SK-N-SH treated with all-trans-retinoic acid at 6 μM for 48 hours (cell line): Measurements from ENCODE around the gene DYNC1LI2.

ENCODE experiments used
- ATAC-seq: fragments of 200-7000 bp; cut with Tn5 transposase; 3 replicates; pipeline ENCODE4 v1.9.1; 2020; ENCODE audit warnings: mild to moderate bottlenecking, moderate library complexity
- ARNTL ChIP-seq: fragments of 450-650 bp; formaldehyde crosslinking; IDR thresholded peaks from 2 replicates; pipeline ENCODE4 v1.5.0; 2020; ENCODE audit warnings: low read depth, mild to moderate bottlenecking, moderate library complexity, borderline replicate concordance
- BACH2 ChIP-seq: fragments of 250-450 bp; sonication (Bioruptor Pico); IDR thresholded peaks from 2 replicates; pipeline ENCODE4 v1.9.0; 2021; ENCODE audit warnings: mild to moderate bottlenecking, borderline replicate concordance
- CREB5 ChIP-seq: fragments of 250-450 bp; sonication (Bioruptor Pico); IDR thresholded peaks from 2 replicates; pipeline ENCODE4 v1.5.1; 2020; ENCODE audit warnings: low read depth, mild to moderate bottlenecking, moderate library complexity
- CSDC2 ChIP-seq: fragments of 250-450 bp; sonication (Bioruptor Pico); IDR thresholded peaks from 2 replicates; pipeline ENCODE4 v1.5.0; 2020; ENCODE audit warnings: mild to moderate bottlenecking, moderate library complexity
- CSRNP3 ChIP-seq: fragments of 250-450 bp; sonication (Bioruptor Pico); IDR thresholded peaks from 2 replicates; pipeline ENCODE4 v1.5.1; 2021; ENCODE audit warnings: mild to moderate bottlenecking, moderate library complexity
- ESRRG ChIP-seq: fragments of 250-450 bp; sonication (Bioruptor Pico); IDR thresholded peaks from 2 replicates; pipeline ENCODE4 v1.6.1; 2021; ENCODE audit warnings: mild to moderate bottlenecking
- GLIS3 ChIP-seq: fragments of 250-450 bp; sonication (Bioruptor Pico); IDR thresholded peaks from 2 replicates; pipeline ENCODE4 v1.5.0; 2020; ENCODE audit warnings: mild to moderate bottlenecking, moderate library complexity
- OSR1 ChIP-seq: fragments of 250-450 bp; sonication (Bioruptor Pico); IDR thresholded peaks from 2 replicates; pipeline ENCODE4 v1.8.0; 2022; ENCODE audit warnings: moderate library complexity, mild to moderate bottlenecking, inconsistent platforms
- PATZ1 ChIP-seq: fragments of 250-450 bp; sonication (Bioruptor Pico); IDR thresholded peaks from 2 replicates; pipeline ENCODE4 v1.8.0; 2020; ENCODE audit warnings: mild to moderate bottlenecking, moderate library complexity, borderline replicate concordance
- POU6F1 ChIP-seq: fragments of 250-450 bp; sonication (Bioruptor Pico); IDR thresholded peaks from 2 replicates; pipeline ENCODE4 v1.8.0; 2021; ENCODE audit warnings: low read depth, mild to moderate bottlenecking, moderate library complexity, borderline replicate concordance
- PPARA ChIP-seq: fragments of 250-450 bp; sonication (Bioruptor Pico); IDR thresholded peaks from 2 replicates; pipeline ENCODE4 v1.5.0; 2020; ENCODE audit warnings: mild to moderate bottlenecking, borderline replicate concordance
- RARB ChIP-seq: fragments of 250-450 bp; sonication (Bioruptor Pico); IDR thresholded peaks from 2 replicates; pipeline ENCODE4 v1.8.0; 2021; ENCODE audit warnings: mild to moderate bottlenecking, moderate library complexity
- SNAI2 ChIP-seq: fragments of 250-450 bp; sonication (Bioruptor Pico); IDR thresholded peaks from 2 replicates; pipeline ENCODE4 v1.5.0; 2020; ENCODE audit warnings: mild to moderate bottlenecking, moderate library complexity
- TCF4 ChIP-seq: fragments of 250-450 bp; sonication (Bioruptor Pico); IDR thresholded peaks from 2 replicates; pipeline ENCODE4 v1.8.0; 2021; ENCODE audit warnings: mild to moderate bottlenecking, moderate library complexity, borderline replicate concordance
- TOX ChIP-seq: fragments of 250-450 bp; sonication (Bioruptor Pico); IDR thresholded peaks from 2 replicates; pipeline ENCODE4 v1.8.0; 2021; ENCODE audit warnings: mild to moderate bottlenecking, moderate library complexity, borderline replicate concordance
- TSHZ2 ChIP-seq: fragments of 250-450 bp; sonication (Bioruptor Pico); IDR thresholded peaks from 2 replicates; pipeline ENCODE4 v1.5.0; 2020; ENCODE audit warnings: mild to moderate bottlenecking, moderate library complexity
- ZFP3 ChIP-seq: fragments of 250-450 bp; sonication (Bioruptor Pico); IDR thresholded peaks from 2 replicates; pipeline ENCODE4 v1.5.0; 2020; ENCODE audit warnings: mild to moderate bottlenecking, moderate library complexity
- ZFP30 ChIP-seq: fragments of 450-650 bp; formaldehyde crosslinking; IDR thresholded peaks from 2 replicates; pipeline ENCODE4 v1.5.0; 2022; ENCODE audit warnings: mild to moderate bottlenecking, moderate library complexity
- ZNF565 ChIP-seq: fragments of 450-650 bp; formaldehyde crosslinking; conservative IDR thresholded peaks from 2 replicates; pipeline ENCODE4 v1.5.0; 2020; ENCODE audit warnings: low read depth, mild to moderate bottlenecking, moderate library complexity
- ZNF70 ChIP-seq: fragments of 450-650 bp; formaldehyde crosslinking; IDR thresholded peaks from 2 replicates; pipeline ENCODE4 v1.5.0; 2020; ENCODE audit warnings: mild to moderate bottlenecking, moderate library complexity
- ZNF8 ChIP-seq: fragments of 450-650 bp; formaldehyde crosslinking; IDR thresholded peaks from 2 replicates; pipeline ENCODE4 v1.5.0; 2020; ENCODE audit warnings: mild to moderate bottlenecking, moderate library complexity

Gene DYNC1LI2

GRCh38 chr16:66701516-66701915 lies 49.9 kb downstream of the DYNC1LI2 start:
- TF ChIP-seq PATZ1 (CRISPR knock-in tag) (no peak), ZNF8 (no peak), TOX (CRISPR knock-in tag) (no peak), TSHZ2 (CRISPR knock-in tag) (no peak), TCF4 (no peak), BACH2 (CRISPR knock-in tag) (no peak), PPARA (CRISPR knock-in tag) (no peak), ZNF565 (CRISPR knock-in tag) (no peak), ZFP3 (CRISPR knock-in tag) (no peak), ARNTL (no peak), ZNF70 (CRISPR knock-in tag) (no peak), CREB5 (CRISPR knock-in tag) (no peak), GLIS3 (CRISPR knock-in tag) (no peak), CSDC2 (CRISPR knock-in tag) (no peak), POU6F1 (CRISPR knock-in tag) (no peak)
- TF ChIP-seq, all 23 proteins: peak for 0
- no peak for ATAC-seq

GRCh38 chr16:66701026-66701425 lies 50.4 kb downstream of the DYNC1LI2 start:
- no peak for TF ChIP-seq OSR1
- ATAC-seq: no peak

- ATAC-seq: no peak
- TF ChIP-seq RARB (CRISPR knock-in tag): no peak
- no peak for TF ChIP-seq ZNF8
- TF ChIP-seq CSRNP3 (CRISPR knock-in tag): no peak
- TF ChIP-seq SNAI2 (CRISPR knock-in tag): no peak
- TF ChIP-seq GLIS3 (CRISPR knock-in tag): no peak
- TF ChIP-seq ZFP3 (CRISPR knock-in tag): no peak
- TF ChIP-seq ESRRG (CRISPR knock-in tag): no peak
- no peak for TF ChIP-seq ZFP30 (CRISPR knock-in tag)
- no peak for TF ChIP-seq TOX (CRISPR knock-in tag)
- no peak for TF ChIP-seq TSHZ2 (CRISPR knock-in tag)
- no peak for TF ChIP-seq PATZ1 (CRISPR knock-in tag)
- TF ChIP-seq POU6F1 (CRISPR knock-in tag): no peak
These were observed 51.5 kb downstream of the DYNC1LI2 start for GRCh38 chr16:66699898-66700297.
